ENCODE data around the gene ARHGEF16.

ARHGEF16 gene

DNA sequence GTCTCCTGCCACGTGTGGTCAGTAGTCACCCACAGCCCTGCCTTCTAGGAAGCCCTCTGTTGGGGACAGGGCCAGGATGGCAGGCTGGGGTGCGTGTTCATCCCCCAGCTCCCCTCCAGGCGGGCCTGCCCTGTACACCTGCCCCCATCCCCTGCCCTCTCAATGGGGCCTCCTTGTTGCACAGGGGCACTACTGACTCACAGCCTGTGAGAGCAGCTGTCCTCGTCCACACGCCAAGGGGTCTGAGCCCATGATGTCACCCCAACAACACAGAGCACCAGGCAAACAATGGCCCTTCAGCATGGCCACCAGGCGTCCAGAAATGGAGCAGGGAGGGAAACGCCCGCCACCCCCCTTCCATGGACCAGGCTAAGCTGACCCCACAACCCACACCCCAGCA lies 64.3 kb downstream of the ARHGEF16 start:
- DNase-seq = no peak
- TF ChIP-seq, protein P1, sequence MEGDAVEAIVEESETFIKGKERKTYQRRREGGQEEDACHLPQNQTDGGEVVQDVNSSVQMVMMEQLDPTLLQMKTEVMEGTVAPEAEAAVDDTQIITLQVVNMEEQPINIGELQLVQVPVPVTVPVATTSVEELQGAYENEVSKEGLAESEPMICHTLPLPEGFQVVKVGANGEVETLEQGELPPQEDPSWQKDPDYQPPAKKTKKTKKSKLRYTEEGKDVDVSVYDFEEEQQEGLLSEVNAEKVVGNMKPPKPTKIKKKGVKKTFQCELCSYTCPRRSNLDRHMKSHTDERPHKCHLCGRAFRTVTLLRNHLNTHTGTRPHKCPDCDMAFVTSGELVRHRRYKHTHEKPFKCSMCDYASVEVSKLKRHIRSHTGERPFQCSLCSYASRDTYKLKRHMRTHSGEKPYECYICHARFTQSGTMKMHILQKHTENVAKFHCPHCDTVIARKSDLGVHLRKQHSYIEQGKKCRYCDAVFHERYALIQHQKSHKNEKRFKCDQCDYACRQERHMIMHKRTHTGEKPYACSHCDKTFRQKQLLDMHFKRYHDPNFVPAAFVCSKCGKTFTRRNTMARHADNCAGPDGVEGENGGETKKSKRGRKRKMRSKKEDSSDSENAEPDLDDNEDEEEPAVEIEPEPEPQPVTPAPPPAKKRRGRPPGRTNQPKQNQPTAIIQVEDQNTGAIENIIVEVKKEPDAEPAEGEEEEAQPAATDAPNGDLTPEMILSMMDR (IDR thresholded peaks at IDR 0.05; ENCODE audit: low read depth, low read length) = no peak
- no peaks in the 10 kb centered on the region for H3K4me1 ChIP-seq

DNA sequence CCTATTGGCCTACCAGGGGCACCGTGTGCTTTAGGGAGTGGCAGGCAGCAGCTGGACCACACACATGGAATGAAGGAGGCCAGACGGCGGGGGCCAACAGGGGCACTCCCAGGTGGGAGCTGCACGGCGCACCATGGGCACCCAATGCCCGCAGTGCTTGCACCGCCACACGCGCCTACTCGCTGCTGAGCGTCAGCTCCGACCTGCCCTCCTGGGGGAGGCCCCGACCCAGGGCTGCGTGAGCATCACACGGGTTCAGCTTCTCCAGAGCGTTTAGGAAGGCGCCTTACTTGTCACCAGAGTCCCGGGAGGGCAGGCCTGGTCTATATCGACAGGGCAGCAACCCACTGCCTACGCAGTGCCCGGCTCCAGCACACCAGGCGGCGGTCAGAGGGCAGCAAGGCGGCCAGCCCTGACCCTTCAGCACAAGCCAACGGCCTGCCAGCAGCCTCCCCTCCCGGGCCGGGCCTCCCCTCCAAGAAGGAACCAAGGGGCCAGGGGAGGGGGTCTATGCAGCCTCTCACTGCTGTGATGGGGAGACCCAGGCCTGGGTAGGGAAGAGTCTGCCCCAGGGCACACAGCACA lies 64.9 kb downstream of the ARHGEF16 start:
- no peak for DNase-seq
- Histone ChIP-seq H3K36me3 (no peaks in the 10 kb centered on the region), H3K4me3 (ENCODE audit: low read depth, low read length) (no peak overlapping the region), H3K4me1 (no peaks in the 10 kb centered on the region), H3K27me3 (no peaks in the 10 kb centered on the region), H3K9me3 (no peaks in the 10 kb centered on the region)
- TF ChIP-seq, protein P1 (IDR thresholded peaks at IDR 0.05; ENCODE audit: low read depth, low read length) = no peak

More for the DNA sequence above, 64.3 kb downstream of the ARHGEF16 start:
- H3K36me3 ChIP-seq = no peaks in the 10 kb centered on the region
- H3K9me3 ChIP-seq = no peaks in the 10 kb centered on the region
- H3K4me3 ChIP-seq (ENCODE audit: low read depth, low read length) = no peak overlapping the region
- H3K27me3 ChIP-seq = no peaks in the 10 kb centered on the region

DNA sequence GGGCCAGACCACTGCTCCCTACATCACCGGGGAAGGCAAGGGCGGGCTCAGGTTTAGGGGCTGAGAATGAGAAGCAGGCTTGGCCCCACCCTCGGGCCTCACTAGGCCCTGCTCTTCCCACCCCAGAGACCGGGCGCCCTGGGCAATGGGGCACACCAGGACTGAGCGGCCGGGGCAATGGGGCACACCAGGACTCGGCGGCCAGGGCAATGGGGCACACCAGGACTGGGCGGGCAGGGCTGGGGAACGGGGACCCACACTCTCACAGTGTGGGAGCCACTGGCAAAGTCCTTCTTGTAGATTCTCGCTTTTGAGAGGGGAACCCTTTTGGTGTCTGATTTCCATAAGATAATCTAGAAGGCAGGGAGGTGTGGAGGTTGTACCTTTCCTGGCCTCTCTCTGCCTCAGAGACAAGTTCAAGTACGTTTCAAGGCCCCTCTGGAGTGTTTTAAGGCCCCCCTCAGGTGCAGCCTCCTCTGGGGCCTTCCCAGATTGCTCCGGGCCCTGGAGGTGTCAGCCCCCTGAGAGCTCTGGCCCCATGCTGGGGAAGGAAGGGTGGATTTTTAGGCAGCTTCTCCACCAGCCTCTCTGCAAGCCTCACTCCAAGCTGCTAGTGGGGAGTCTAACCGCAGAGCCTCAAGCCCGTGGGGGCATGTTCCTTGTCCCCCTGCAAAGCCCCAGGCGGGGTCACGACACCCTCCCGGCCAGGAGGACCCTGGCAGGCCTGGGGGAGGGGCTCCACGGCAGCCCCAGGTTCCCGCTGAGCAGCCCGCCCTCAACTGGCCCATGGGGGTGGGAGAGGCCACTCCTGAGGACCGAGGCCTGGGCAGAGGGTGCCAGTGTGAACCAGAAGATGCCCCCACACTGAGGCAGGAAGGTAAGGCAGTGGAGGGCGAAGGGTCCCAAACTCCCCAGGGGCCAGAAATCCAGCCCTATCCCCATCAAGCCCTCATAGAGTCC lies 66.2 kb downstream of the ARHGEF16 start:
- no peaks in the 10 kb centered on the region for H3K27me3 ChIP-seq
- TF ChIP-seq, protein P1 (IDR thresholded peaks at IDR 0.05; ENCODE audit: low read depth, low read length) = no peak
- H3K4me3 ChIP-seq (ENCODE audit: low read depth, low read length) = no peak overlapping the region
- H3K4me1 ChIP-seq = no peaks in the 10 kb centered on the region
- H3K36me3 ChIP-seq = no peaks in the 10 kb centered on the region
- DNase-seq = no peak
- H3K9me3 ChIP-seq = no peaks in the 10 kb centered on the region

DNA sequence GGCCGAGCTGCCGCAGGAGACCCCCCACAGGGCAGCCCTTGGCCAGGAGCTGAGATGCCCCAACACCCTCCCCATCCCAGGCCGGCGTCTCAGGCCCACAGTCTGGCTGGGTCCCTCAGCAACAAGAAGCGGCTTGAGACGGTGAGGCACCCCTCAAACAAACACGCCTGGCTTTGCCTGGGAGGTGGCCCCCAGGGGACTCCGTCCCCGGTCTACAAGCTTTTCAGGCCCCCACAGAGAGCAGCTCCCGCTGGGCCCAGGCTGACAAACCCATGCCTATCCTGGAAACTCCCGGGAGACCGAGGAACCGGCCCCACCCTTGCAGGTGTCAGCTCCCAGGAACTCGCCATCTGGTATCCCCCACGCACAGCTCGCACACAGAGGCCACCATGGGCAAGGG lies 67.0 kb downstream of the ARHGEF16 start:
- H3K4me1 ChIP-seq = no peaks in the 10 kb centered on the region
- no peaks in the 10 kb centered on the region for H3K27me3 ChIP-seq
- no peaks in the 10 kb centered on the region for H3K9me3 ChIP-seq
- H3K36me3 ChIP-seq = no peaks in the 10 kb centered on the region
- TF ChIP-seq, protein P1 (IDR thresholded peaks at IDR 0.05; ENCODE audit: low read depth, low read length) = no peak
- no peak overlapping the region for H3K4me3 ChIP-seq (ENCODE audit: low read depth, low read length)
- no peak for DNase-seq

DNA sequence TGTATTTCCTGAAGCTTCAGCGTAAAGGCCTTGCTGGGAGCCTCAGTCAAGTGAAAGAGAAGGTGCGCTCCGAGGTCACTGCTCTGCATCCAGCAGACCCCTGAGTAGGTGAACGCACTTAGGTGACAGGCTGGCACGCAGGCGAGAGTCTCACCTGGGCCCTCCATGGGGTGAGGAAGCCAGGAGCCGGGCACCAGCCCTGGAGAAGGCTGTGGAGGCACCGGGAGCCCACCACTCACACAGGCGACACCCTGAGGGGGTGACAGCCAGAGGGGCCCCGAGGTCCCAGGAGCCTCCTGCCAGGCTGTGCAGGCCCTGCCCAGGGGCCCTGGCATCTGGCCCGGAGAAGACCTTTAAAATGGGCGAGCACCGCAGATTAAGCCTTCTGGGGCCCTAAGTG lies 67.6 kb downstream of the ARHGEF16 start:
- H3K27me3 ChIP-seq = no peaks in the 10 kb centered on the region
- TF ChIP-seq, protein P1 (IDR thresholded peaks at IDR 0.05; ENCODE audit: low read depth, low read length) = no peak
- no peaks in the 10 kb centered on the region for H3K9me3 ChIP-seq
- H3K36me3 ChIP-seq = no peaks in the 10 kb centered on the region
- H3K4me1 ChIP-seq = no peaks in the 10 kb centered on the region
- no peak for DNase-seq
- no peak overlapping the region for H3K4me3 ChIP-seq (ENCODE audit: low read depth, low read length)
